ENCODE results near the gene RBM26.

GRCh38 chr13:79429309-79429708 lies 23.3 kb upstream of the RBM26 start:
- TF ChIP-seq CTCF (IDR thresholded peaks at IDR 0.05) (no peak), POLR2A (IDR thresholded peaks at IDR 0.05) (no peak)

Data from prostate gland (tissue), 2 donors.